Measurements from ENCODE around the gene FILIP1L.

GRCh38 chr3:99967796-99968195, 146.5 kb downstream of the FILIP1L start:
- TF ChIP-seq GATA3 (IDR thresholded peaks at IDR 0.05; ENCODE audit: low read depth, low read length): no peak
- TF ChIP-seq GATA2 (IDR thresholded peaks at IDR 0.05; ENCODE audit: low read depth, low read length): no peak

All from SH-SY5Y (cell line).